Measurements from ENCODE around the gene CDH24. TPM values are rescaled to one million over a fixed set of nuclear protein-coding genes. Genes with fewer than 3 reads are reported as not detected.

Gene CDH24
- total RNA-seq, 4 donors from 2014 or later = 3.4 to 8.4 (median 5.7) TPM

DNA sequence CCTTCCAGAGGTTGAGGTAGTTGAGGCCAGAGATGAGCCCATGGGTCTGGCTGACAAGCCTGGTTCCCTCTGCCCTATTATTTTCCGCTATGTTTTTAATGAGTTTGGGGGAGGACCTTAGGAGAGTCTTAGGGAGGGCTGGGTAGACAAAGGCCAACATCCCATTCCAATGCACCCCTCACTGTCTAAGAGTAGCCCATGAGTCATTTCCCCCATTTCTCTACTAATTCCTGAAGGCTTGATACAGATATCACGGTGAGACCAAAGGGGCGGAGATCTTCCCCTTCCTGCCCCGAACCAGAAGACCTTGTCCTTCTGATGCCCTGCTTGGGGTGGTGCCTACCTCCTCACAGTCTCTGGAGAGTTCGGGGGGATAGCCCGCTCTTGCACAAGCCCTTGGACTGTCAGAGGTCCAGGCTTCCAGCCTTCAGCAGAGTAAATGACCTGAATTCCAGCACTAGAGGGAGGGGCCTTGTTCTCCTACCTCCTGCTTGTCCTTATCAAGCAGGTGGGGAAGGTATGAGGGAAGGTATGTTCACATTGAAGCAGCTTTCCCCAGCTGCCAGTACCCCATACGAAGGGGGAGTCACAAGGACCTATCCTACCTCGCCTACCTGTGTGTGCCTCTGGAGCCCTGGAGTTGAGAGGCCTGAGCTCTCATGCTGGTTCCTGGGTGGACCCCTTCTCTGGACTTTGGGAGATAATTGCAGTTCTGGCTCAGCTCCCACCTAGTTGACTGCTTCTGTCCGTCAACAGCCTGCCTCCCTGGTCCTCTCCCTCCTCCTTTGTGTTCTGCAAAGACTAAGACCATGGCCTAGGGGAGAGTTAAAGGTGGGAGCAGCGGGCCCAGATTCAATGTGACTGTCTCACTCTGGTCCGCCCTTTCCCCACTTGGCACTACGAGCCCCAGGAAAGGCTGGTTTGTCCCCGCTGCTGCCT lies 11.6 kb downstream of the CDH24 start:
- Histone ChIP-seq H3K27me3 (no peaks in the 10 kb centered on the region), H3K27ac (no peak overlapping the region), H3K9me3 (no peaks in the 10 kb centered on the region), H3K4me3 (no peak overlapping the region), H3K4me1 (no peaks in the 10 kb centered on the region), H3K36me3 (no peaks in the 10 kb centered on the region)
- DNase-seq (ENCODE audit: low spot score in 2 of 2) = no peak
- 85% methylated on average over 13 of the region's 13 CpGs for WGBS
- TF ChIP-seq EP300 (IDR thresholded peaks at IDR 0.05) (no peak), CTCF (IDR thresholded peaks at IDR 0.05) (no peak), POLR2A (IDR thresholded peaks at IDR 0.05) (no peak), POLR2AphosphoS5 (IDR thresholded peaks at IDR 0.05) (no peak)

GRCh38 chr14:23044840-23045239 lies 12.5 kb downstream of the CDH24 start:
- TF ChIP-seq POLR2A (IDR thresholded peaks at IDR 0.05) = no peak
- no peak for TF ChIP-seq CTCF (IDR thresholded peaks at IDR 0.05)
- TF ChIP-seq POLR2AphosphoS5 (IDR thresholded peaks at IDR 0.05) = no peak
- TF ChIP-seq EP300 (IDR thresholded peaks at IDR 0.05) = no peak
- Histone ChIP-seq H3K27ac (no peak overlapping the region), H3K36me3 (no peaks in the 10 kb centered on the region), H3K4me1 (no peaks in the 10 kb centered on the region), H3K9me3 (no peaks in the 10 kb centered on the region), H3K4me3 (no peak overlapping the region), H3K27me3 (no peaks in the 10 kb centered on the region)
- WGBS = 85% methylated on average over 8 of the region's 8 CpGs
- DNase-seq (ENCODE audit: low spot score in 2 of 2) = no peak

DNA sequence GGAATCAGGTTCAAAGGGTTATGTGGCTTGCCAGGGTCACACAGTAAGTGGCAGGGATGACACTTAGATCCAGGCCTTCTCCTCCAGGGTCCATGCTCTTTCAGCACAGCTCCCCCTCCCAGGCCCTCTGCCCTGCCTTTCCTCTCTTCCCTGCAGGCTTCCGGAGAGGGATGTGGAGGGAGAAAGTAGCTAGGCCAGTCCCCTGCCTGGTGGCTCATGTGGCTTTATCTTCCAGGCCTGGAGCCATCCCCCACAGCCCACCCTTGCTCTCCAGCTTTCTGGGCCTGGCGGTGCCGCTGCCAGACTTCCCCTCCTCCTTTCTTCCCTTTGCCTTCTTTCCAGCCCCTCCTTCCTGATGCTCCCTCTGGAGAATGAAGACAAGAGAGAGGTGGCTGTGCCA lies 13.6 kb downstream of the CDH24 start:
- no peak for DNase-seq (ENCODE audit: low spot score in 2 of 2)

GRCh38 chr14:23043145-23043544 lies 14.2 kb downstream of the CDH24 start:
- TF ChIP-seq CTCF (IDR thresholded peaks at IDR 0.05) (no peak), EP300 (IDR thresholded peaks at IDR 0.05) (no peak)
- 92% methylated on average over 6 of the region's 6 CpGs for WGBS
- H3K27ac ChIP-seq = no peak overlapping the region

More for the DNA sequence above, 13.6 kb downstream of the CDH24 start:
- H3K4me3 ChIP-seq = no peak overlapping the region
- no peaks in the 10 kb centered on the region for H3K27me3 ChIP-seq
- H3K4me1 ChIP-seq = no peaks in the 10 kb centered on the region
- 82% methylated on average over 3 of the region's 3 CpGs for WGBS
- H3K9me3 ChIP-seq = no peaks in the 10 kb centered on the region
- H3K27ac ChIP-seq = no peak overlapping the region
- TF ChIP-seq POLR2A (IDR thresholded peaks at IDR 0.05) (no peak), EP300 (IDR thresholded peaks at IDR 0.05) (no peak), POLR2AphosphoS5 (IDR thresholded peaks at IDR 0.05) (no peak), CTCF (IDR thresholded peaks at IDR 0.05) (no peak)
- no peaks in the 10 kb centered on the region for H3K36me3 ChIP-seq

GRCh38 chr14:23042162-23042965 lies 15.0 kb downstream of the CDH24 start, which contains the start of gene PSMB11:
Gene PSMB11 (plus strand): TSS chr14:23042212. CDS start chr14:23042226, 14 bp downstream.
- no peak for DNase-seq (ENCODE audit: low spot score in 2 of 2)
- TF ChIP-seq EP300 (IDR thresholded peaks at IDR 0.05) (no peak), CTCF (IDR thresholded peaks at IDR 0.05) (no peak), POLR2A (IDR thresholded peaks at IDR 0.05) (no peak), POLR2AphosphoS5 (IDR thresholded peaks at IDR 0.05) (no peak)
- H3K9me3 ChIP-seq = no peaks in the 10 kb centered on the region

More at GRCh38 chr14:23043145-23043544, 14.2 kb downstream of the CDH24 start:
- no peaks in the 10 kb centered on the region for H3K36me3 ChIP-seq
- no peak for DNase-seq (ENCODE audit: low spot score in 2 of 2)
- H3K9me3 ChIP-seq = no peaks in the 10 kb centered on the region
- no peaks in the 10 kb centered on the region for H3K27me3 ChIP-seq
- H3K4me3 ChIP-seq = no peak overlapping the region
- H3K4me1 ChIP-seq = no peaks in the 10 kb centered on the region

More at GRCh38 chr14:23042162-23042965, 15.0 kb downstream of the CDH24 start, which contains the start of gene PSMB11:
- Histone ChIP-seq H3K27ac (no peak within 1 kb of the TSS), H3K4me3 (no peak within 1 kb of the TSS), H3K36me3 (no peaks in the 10 kb centered on the region), H3K4me1 (no peaks in the 10 kb centered on the region), H3K27me3 (no peaks in the 10 kb centered on the region)
- WGBS = 95% methylated on average over 31 of the region's 36 CpGs
